SK-N-SH (cell line): ENCODE data around the gene DOK7. TPM values are rescaled to one million over a fixed set of nuclear protein-coding genes. Genes with fewer than 3 reads are reported as not detected.

Experiments
- CTCF ChIA-PET: fragments of 300-600, 350-600 bp; formaldehyde crosslinking; extraction: SDS; loops from one replicate; lab custom pipeline; 2021; lab: Yijun Ruan, JAX
- POLR2A ChIA-PET: fragments of 350-600 bp; sonication (Branson Sonifier 250); formaldehyde crosslinking; extraction: SDS; loops from one replicate; lab custom pipeline; 2020; ENCODE audit warnings: antibody characterized with exemption, inconsistent platforms; lab: Yijun Ruan, JAX
- DNase-seq: peaks from one replicate; pipeline ENCODE4 v3.0.0; 2012
- H2AFZ ChIP-seq: fragments of 200-600 bp; sonication (generic); 2 replicates; pipeline ENCODE4 v1.8.1; 2016; ENCODE audit warnings: antibody characterized with exemption, mild to moderate bottlenecking, low read depth
- H3F3A ChIP-seq: fragments of 200-600 bp; sonication (generic); replicated peaks from 2 replicates; pipeline ENCODE3; 2016; ENCODE audit warnings: antibody characterized with exemption, mild to moderate bottlenecking; ENCODE audit not compliant: insufficient read depth
- H3K27ac ChIP-seq, 2 experiments: fragments of 200-500 bp in 1 of 2; fragments of 200-600 bp in 1 of 2; sonication (Bioruptor generic) in 1 of 2; sonication (generic), shearing (Covaris generic) in 1 of 2; 2 replicates each; pipeline versions ENCODE4 v1.5.1 to v1.6.1; 2014 to 2016; ENCODE audit warnings: low read depth in 2 of 2, inconsistent platforms in 1 of 2, low read length in 1 of 2, mild to moderate bottlenecking in 1 of 2, mixed read lengths in 1 of 2
- H3K27me3 ChIP-seq: fragments of 200-600 bp; sonication (generic), shearing (Covaris generic); 2 replicates; pipeline ENCODE4 v1.6.1; 2016; ENCODE audit warnings: mixed run types; ENCODE audit not compliant: insufficient read depth
- H3K36me3 ChIP-seq, 2 experiments: fragments of 200-500 bp in 1 of 2; fragments of 200-600 bp in 1 of 2; sonication (Bioruptor generic) in 1 of 2; sonication (generic) in 1 of 2; replicated peaks in 1 of 2; 2 replicates each; pipeline versions ENCODE3 to v1.5.1; 2014 to 2016; ENCODE audit warnings: low read length in 1 of 2, mild to moderate bottlenecking in 1 of 2; ENCODE audit not compliant: insufficient read depth in 2 of 2, control insufficient read depth in 1 of 2
- H3K4me1 ChIP-seq, 2 experiments: fragments of 200-500 bp in 1 of 2; fragments of 200-600 bp in 1 of 2; sonication (Bioruptor generic) in 1 of 2; sonication (generic), shearing (Covaris generic) in 1 of 2; 2 replicates each; pipeline versions ENCODE4 v1.5.1 to v1.6.1; 2014 to 2016; ENCODE audit warnings: low read depth in 1 of 2, low read length in 1 of 2, mixed run types in 1 of 2; ENCODE audit not compliant: insufficient read depth in 2 of 2, control insufficient read depth in 1 of 2
- H3K4me2 ChIP-seq: fragments of 200-600 bp; sonication (generic), shearing (Covaris generic); 2 replicates; pipeline ENCODE4 v1.6.1; 2017; ENCODE audit warnings: mixed run types
- H3K4me3 ChIP-seq, 2 experiments: fragments of 200-500 bp in 1 of 2; fragments of 200-600 bp in 1 of 2; sonication (Bioruptor generic) in 1 of 2; sonication (generic), shearing (Covaris generic) in 1 of 2; 2 replicates each; pipeline versions ENCODE4 v1.5.1 to v1.8.1; 2014 to 2016; ENCODE audit warnings: low read depth in 2 of 2, inconsistent platforms in 1 of 2, low read length in 1 of 2, mild to moderate bottlenecking in 1 of 2, mixed read lengths in 1 of 2, moderate library complexity in 1 of 2
- H3K79me2 ChIP-seq: fragments of 200-600 bp; sonication (generic); 2 replicates; pipeline ENCODE4 v1.8.1; 2017; ENCODE audit warnings: mild to moderate bottlenecking; ENCODE audit not compliant: insufficient read depth
- H3K9ac ChIP-seq: fragments of 200-600 bp; sonication (generic); 2 replicates; pipeline ENCODE4 v1.6.1; 2017; ENCODE audit warnings: mixed run types
- H3K9me2 ChIP-seq: fragments of 200-600 bp; sonication (generic); 2 replicates; pipeline ENCODE4 v1.6.1; 2017; ENCODE audit warnings: mixed run types
- H3K9me3 ChIP-seq: fragments of 200-600 bp; sonication (generic); 2 replicates; pipeline ENCODE4 v1.6.1; 2017; ENCODE audit warnings: mixed run types, mild to moderate bottlenecking, moderate library complexity
- H4K20me1 ChIP-seq: fragments of 200-600 bp; sonication (generic); 2 replicates; pipeline ENCODE4 v1.6.1; 2017; ENCODE audit warnings: mild to moderate bottlenecking, mixed run types; ENCODE audit not compliant: insufficient read depth
- EP300 ChIP-seq, 2 experiments: IDR thresholded peaks; 2 replicates each; pipeline versions ENCODE4 v1.4.0 to v1.6.1; 2012; ENCODE audit warnings: borderline replicate concordance in 1 of 2, low read depth in 1 of 2, low read length in 1 of 2
- FOXJ3 ChIP-seq: sonication (generic); formaldehyde crosslinking; IDR thresholded peaks from 2 replicates; pipeline ENCODE4 v1.5.1; 2020; ENCODE audit warnings: mild to moderate bottlenecking, missing genetic modification reagents
- FOXM1 ChIP-seq: IDR thresholded peaks from 2 replicates; pipeline ENCODE4 v1.4.0; 2012; ENCODE audit warnings: low read depth, mild to moderate bottlenecking
- GABPA ChIP-seq: IDR thresholded peaks from 2 replicates; pipeline ENCODE4 v1.4.0; 2012; ENCODE audit warnings: low read depth, mild to moderate bottlenecking
- MEF2A ChIP-seq: IDR thresholded peaks from 2 replicates; pipeline ENCODE4 v1.4.0; 2012; ENCODE audit warnings: low read depth, borderline replicate concordance
- POLR2AphosphoS5 ChIP-seq: IDR thresholded peaks from 2 replicates; pipeline ENCODE4 v1.6.1; 2012; ENCODE audit warnings: low read depth, low read length
- RAD21 ChIP-seq: IDR thresholded peaks from 2 replicates; pipeline ENCODE4 v1.6.1; 2012; ENCODE audit warnings: mild to moderate bottlenecking, low read length
- RCOR1 ChIP-seq: fragments of 150-350 bp; IDR thresholded peaks from 2 replicates; pipeline ENCODE4 v1.6.1; 2017; ENCODE audit warnings: antibody characterized with exemption, low read length
- RFX5 ChIP-seq: IDR thresholded peaks from 2 replicates; pipeline ENCODE4 v1.6.1; 2012; ENCODE audit warnings: mild to moderate bottlenecking, improper control_type of control experiment, low read length
- RXRA ChIP-seq: IDR thresholded peaks from 2 replicates; pipeline ENCODE4 v1.4.0; 2012; ENCODE audit warnings: low read depth, mild to moderate bottlenecking, borderline replicate concordance
- SMC3 ChIP-seq: IDR thresholded peaks from 2 replicates; pipeline ENCODE4 v1.6.1; 2012; ENCODE audit warnings: low read depth, low read length, improper control_type of control experiment
- TCF12 ChIP-seq: IDR thresholded peaks from 2 replicates; pipeline ENCODE4 v1.4.0; 2012
- YY1 ChIP-seq: IDR thresholded peaks from 2 replicates; pipeline ENCODE4 v1.4.0; 2012; ENCODE audit warnings: low read depth, mild to moderate bottlenecking
- WGBS: methylation state at CpG from one replicate; pipeline ENCODE4 v1.1.6; 2017; ENCODE audit warnings: low lambda C conversion rate; 5-methylcytosine and 5-hydroxymethylcytosine counted together
- polyA plus RNA-seq, 3 experiments: library from polyadenylated mRNA; depleted of rRNA; stranded (reverse); fragments of >200 nt; gene quantifications; 2 replicates each; pipeline ENCODE4 v1.2.3, GENCODE V29; 2012
- TF ChIP-seq, protein P1 (sequence below): fragments of 200-600 bp; sonication (generic); IDR thresholded peaks from 2 replicates; pipeline ENCODE4 v1.6.1; 2017; ENCODE audit warnings: antibody characterized with exemption, mild to moderate bottlenecking, moderate library complexity
- TF ChIP-seq, protein P2 (sequence below): IDR thresholded peaks from 2 replicates; pipeline ENCODE4 v1.4.0; 2012; ENCODE audit warnings: low read depth
- TF ChIP-seq, protein P3 (sequence below): IDR thresholded peaks from 2 replicates; pipeline ENCODE4 v1.4.0; 2012; ENCODE audit warnings: low read depth, borderline replicate concordance
- TF ChIP-seq, protein P4 (sequence below): IDR thresholded peaks from 2 replicates; pipeline ENCODE4 v1.6.1; 2012; ENCODE audit warnings: mild to moderate bottlenecking, low read depth, low read length, moderate library complexity

Gene DOK7
- polyA plus RNA-seq, 1 of the 3 experiments (the other 2 are of a cell fraction) = not detected

DNA sequence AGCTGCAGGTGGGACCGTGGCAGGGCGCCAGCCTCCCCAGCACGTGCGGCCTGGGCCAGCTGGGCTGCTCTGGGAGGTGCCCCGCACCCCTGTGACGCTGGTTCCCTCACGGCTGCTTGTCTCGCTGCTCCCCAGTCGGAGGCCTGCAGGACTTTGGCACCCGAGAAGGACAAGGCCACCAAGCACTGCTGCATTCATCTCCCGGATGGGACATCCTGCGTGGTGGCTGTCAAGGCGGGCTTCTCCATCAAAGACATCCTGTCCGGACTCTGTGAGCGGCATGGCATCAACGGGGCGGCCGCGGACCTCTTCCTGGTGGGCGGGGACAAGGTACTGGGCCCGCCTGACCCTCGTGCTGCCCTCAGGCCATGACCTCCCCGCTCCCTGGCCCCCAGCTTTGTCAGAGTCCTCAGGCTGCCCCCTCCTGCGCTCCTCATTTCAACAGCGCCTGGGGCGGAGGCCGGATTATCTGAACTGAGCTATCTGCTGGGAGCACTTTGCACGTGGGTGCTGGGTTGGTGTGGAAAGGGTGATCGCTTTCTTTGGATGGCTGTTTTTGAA lies 40.8 kb upstream of the DOK7 start:
- peaks cover 2 to 18% of the 10 kb centered on the region in 2 experiments for H3K36me3 ChIP-seq
- no peaks in the 10 kb centered on the region for H3K4me1 ChIP-seq
- H3K27ac ChIP-seq = no peak overlapping the region
- no peaks in the 10 kb centered on the region for H3F3A ChIP-seq
- POLR2A ChIA-PET = no interaction called here
- CTCF ChIA-PET = interaction anchor here (0.9 kb wide), 1 partner anchor 76 kb away, joined by 4 read pairs; no protein-coding TSS in a partner anchor
- no peaks in the 10 kb centered on the region for H3K27me3 ChIP-seq
- H4K20me1 ChIP-seq = no peaks in the 10 kb centered on the region
- no peak overlapping the region for H3K9ac ChIP-seq
- H2AFZ ChIP-seq = no peak overlapping the region
- no peaks in the 10 kb centered on the region for H3K9me2 ChIP-seq
- no peak for TF ChIP-seq FOXM1
- H3K4me2 ChIP-seq = no peak overlapping the region
- no peaks in the 10 kb centered on the region for H3K9me3 ChIP-seq
- DNase-seq = no peak
- no peaks in the 10 kb centered on the region for H3K79me2 ChIP-seq
- no peak overlapping the region for H3K4me3 ChIP-seq
- 98% methylated on average over 7 of the region's 29 CpGs for WGBS

DNA sequence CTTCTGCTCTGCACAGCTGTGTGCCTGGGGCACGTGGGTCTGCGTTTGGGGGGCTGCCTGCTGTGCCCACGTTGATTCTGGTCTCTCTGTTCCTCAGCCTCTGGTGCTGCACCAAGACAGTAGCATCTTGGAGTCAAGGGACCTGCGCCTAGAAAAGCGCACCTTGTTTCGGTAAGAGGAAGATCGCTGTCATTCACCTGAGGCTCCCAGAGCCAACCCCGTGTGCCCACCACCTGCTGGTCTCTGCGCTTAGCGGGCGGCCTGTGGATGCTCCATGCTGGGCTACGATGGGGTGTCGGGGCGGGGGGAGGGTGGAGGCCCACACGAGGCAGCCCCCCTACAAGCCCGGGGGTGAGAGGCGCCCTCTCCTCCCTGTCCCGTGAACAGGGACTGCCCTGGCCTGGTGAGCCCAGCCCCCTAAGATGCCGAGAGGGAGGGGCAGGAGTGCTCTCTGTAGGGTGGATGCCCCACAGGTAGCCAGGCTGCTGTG lies 40.3 kb upstream of the DOK7 start:
- Histone ChIP-seq H3K9me3 (no peaks in the 10 kb centered on the region), H3K27ac (no peak overlapping the region), H2AFZ (no peak overlapping the region), H3K4me3 (no peak overlapping the region), H3K4me2 (no peak overlapping the region), H3K9me2 (no peaks in the 10 kb centered on the region), H3K27me3 (no peaks in the 10 kb centered on the region), H3K79me2 (no peaks in the 10 kb centered on the region), H3K4me1 (no peaks in the 10 kb centered on the region), H3K9ac (no peak overlapping the region), H4K20me1 (no peaks in the 10 kb centered on the region), H3F3A (no peaks in the 10 kb centered on the region), H3K36me3 (peaks cover 2 to 12% of the 10 kb centered on the region in 2 experiments)
- CTCF ChIA-PET = no interaction called here
- 90% methylated on average over 11 of the region's 19 CpGs for WGBS
- TF ChIP-seq POLR2AphosphoS5 = no peak
- no peak for TF ChIP-seq YY1
- TF ChIP-seq RXRA = no peak
- no peak for TF ChIP-seq RFX5
- TF ChIP-seq TCF12 = no peak
- TF ChIP-seq GABPA = no peak
- no peak for TF ChIP-seq FOXM1
- TF ChIP-seq, protein P1, sequence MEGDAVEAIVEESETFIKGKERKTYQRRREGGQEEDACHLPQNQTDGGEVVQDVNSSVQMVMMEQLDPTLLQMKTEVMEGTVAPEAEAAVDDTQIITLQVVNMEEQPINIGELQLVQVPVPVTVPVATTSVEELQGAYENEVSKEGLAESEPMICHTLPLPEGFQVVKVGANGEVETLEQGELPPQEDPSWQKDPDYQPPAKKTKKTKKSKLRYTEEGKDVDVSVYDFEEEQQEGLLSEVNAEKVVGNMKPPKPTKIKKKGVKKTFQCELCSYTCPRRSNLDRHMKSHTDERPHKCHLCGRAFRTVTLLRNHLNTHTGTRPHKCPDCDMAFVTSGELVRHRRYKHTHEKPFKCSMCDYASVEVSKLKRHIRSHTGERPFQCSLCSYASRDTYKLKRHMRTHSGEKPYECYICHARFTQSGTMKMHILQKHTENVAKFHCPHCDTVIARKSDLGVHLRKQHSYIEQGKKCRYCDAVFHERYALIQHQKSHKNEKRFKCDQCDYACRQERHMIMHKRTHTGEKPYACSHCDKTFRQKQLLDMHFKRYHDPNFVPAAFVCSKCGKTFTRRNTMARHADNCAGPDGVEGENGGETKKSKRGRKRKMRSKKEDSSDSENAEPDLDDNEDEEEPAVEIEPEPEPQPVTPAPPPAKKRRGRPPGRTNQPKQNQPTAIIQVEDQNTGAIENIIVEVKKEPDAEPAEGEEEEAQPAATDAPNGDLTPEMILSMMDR = no peak
- TF ChIP-seq, protein P2, sequence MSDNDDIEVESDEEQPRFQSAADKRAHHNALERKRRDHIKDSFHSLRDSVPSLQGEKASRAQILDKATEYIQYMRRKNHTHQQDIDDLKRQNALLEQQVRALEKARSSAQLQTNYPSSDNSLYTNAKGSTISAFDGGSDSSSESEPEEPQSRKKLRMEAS = no peak
- TF ChIP-seq, protein P3, sequence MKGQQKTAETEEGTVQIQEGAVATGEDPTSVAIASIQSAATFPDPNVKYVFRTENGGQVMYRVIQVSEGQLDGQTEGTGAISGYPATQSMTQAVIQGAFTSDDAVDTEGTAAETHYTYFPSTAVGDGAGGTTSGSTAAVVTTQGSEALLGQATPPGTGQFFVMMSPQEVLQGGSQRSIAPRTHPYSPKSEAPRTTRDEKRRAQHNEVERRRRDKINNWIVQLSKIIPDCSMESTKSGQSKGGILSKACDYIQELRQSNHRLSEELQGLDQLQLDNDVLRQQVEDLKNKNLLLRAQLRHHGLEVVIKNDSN = no peak
- no peak for TF ChIP-seq EP300 (IDR thresholded peaks at IDR 0.05; ENCODE audit: borderline replicate concordance in 1 of 2, low read depth in 1 of 2, low read length in 1 of 2)
- TF ChIP-seq RCOR1 = no peak
- TF ChIP-seq, protein P4, sequence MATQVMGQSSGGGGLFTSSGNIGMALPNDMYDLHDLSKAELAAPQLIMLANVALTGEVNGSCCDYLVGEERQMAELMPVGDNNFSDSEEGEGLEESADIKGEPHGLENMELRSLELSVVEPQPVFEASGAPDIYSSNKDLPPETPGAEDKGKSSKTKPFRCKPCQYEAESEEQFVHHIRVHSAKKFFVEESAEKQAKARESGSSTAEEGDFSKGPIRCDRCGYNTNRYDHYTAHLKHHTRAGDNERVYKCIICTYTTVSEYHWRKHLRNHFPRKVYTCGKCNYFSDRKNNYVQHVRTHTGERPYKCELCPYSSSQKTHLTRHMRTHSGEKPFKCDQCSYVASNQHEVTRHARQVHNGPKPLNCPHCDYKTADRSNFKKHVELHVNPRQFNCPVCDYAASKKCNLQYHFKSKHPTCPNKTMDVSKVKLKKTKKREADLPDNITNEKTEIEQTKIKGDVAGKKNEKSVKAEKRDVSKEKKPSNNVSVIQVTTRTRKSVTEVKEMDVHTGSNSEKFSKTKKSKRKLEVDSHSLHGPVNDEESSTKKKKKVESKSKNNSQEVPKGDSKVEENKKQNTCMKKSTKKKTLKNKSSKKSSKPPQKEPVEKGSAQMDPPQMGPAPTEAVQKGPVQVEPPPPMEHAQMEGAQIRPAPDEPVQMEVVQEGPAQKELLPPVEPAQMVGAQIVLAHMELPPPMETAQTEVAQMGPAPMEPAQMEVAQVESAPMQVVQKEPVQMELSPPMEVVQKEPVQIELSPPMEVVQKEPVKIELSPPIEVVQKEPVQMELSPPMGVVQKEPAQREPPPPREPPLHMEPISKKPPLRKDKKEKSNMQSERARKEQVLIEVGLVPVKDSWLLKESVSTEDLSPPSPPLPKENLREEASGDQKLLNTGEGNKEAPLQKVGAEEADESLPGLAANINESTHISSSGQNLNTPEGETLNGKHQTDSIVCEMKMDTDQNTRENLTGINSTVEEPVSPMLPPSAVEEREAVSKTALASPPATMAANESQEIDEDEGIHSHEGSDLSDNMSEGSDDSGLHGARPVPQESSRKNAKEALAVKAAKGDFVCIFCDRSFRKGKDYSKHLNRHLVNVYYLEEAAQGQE = no peak
- no peak for TF ChIP-seq MEF2A
- TF ChIP-seq SMC3 = no peak
- no peak for TF ChIP-seq FOXJ3 (CRISPR knock-in tag)
- no peak for TF ChIP-seq RAD21
- POLR2A ChIA-PET = no interaction called here
- no peak for DNase-seq
